ENCODE results near the gene TNK2.
A peak's percentile ranks its signal among the peaks of the same experiment; 100 is the strongest.
"Not testable (repeated sequence)": the region's sequence is repeated elsewhere in the genome, so short reads cannot be mapped to it uniquely, and the experiment has no call there.

Gene TNK2

GRCh38 chr3:195916291-195916690 is 7.9 kb upstream of the TNK2 start:
- DNase-seq: no peak

- DNase-seq: no peak
Measured at GRCh38 chr3:195914648-195915473, 6.5 kb upstream of the TNK2 start.

GRCh38 chr3:195914146-195914545 is 5.8 kb upstream of the TNK2 start:
- not testable (repeated sequence) for DNase-seq

DNA sequence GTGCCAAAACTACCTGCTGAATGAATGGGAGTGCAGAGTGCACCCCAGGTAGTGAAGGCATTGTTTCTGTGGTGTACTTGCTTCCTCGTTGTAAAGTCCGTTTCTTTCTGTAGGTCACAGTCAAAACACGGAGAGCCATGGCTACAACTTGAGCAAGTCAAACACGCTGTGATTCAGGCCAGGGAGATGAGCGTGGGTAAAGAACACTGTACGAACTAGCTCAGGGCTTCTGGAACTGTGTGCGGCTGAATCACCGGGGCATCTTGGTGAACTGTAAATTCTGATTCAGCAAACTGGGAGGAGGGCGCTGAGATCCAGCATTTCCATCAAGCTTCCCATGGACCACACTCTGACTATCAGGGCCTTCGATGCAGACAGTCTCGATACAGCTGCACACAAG is 5.0 kb upstream of the TNK2 start:
- no peak for DNase-seq

- DNase-seq: no peak
Measured at GRCh38 chr3:195911946-195912270, 3.6 kb upstream of the TNK2 start.

GRCh38 chr3:195911041-195911945 is 2.9 kb upstream of the TNK2 start:
- no peak for DNase-seq

DNA sequence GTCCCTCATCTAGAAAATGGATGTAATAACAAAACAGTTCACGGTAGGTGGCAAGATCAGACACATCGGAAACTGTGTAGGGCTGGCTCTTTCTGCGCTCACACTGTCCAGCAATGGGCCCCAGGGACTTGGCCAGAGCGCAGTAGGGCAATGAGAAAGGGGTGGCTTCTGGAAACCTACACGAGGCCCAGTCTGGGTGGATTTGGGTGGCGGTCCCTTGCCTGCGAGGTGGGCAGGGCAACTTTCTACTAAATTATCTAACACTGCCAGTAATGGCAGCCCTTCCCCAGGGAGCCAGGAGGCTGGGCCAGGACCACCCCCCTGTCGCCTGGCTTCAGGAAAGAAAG is 2.1 kb upstream of the TNK2 start:
- DNase-seq: no peak

GRCh38 chr3:195909644-195910498 is 1.5 kb upstream of the TNK2 start:
- peak; percentile 52 for DNase-seq

DNA sequence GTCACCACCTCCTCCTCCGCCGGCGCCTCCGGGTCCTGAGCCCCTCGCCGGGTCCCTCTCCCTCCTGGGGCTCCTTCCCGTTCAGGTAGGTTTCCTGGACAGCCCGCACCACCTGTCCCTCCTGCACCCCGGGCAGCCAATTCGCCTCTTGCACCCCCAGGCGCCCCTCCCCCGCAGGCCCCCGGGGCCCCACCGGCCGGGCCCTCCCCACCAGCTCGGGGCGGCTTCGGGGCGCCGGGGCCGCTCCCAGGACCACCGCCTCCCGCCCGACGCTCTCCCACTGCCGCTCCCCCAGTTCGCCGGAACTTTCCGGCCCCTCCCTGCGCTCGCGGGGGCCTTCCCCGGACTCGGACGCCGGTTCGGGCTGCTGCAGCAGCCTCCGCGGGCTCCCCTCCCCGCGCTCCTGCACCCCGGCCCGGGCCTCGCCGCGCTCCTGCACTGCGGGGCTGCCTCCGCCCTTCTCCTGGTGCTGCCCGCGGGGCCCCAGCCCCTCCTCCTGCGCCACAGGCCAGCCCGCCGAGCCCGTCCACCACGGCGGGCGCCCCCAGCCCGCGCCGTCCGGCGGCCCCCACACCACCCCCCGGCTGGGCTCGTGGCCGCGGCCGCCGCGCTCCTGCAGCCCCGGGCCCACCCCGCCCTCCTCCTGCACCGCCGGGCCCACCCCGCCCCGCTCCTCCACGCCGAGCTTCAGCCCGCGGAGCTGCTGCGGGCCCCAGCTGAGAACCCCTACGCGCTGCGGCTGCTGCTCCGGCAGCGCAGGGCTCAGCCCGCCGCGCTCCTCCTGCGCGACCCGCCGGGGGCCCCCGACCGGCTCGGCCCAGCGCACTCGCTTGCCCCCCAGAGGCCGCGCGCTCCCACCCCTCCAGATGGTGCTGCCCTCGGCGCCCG is 587 bp upstream of the TNK2 start:
- DNase-seq: no peak

GRCh38 chr3:195907684-195907933 is 742 bp downstream of the TNK2 start:
- no peak for DNase-seq

DNA sequence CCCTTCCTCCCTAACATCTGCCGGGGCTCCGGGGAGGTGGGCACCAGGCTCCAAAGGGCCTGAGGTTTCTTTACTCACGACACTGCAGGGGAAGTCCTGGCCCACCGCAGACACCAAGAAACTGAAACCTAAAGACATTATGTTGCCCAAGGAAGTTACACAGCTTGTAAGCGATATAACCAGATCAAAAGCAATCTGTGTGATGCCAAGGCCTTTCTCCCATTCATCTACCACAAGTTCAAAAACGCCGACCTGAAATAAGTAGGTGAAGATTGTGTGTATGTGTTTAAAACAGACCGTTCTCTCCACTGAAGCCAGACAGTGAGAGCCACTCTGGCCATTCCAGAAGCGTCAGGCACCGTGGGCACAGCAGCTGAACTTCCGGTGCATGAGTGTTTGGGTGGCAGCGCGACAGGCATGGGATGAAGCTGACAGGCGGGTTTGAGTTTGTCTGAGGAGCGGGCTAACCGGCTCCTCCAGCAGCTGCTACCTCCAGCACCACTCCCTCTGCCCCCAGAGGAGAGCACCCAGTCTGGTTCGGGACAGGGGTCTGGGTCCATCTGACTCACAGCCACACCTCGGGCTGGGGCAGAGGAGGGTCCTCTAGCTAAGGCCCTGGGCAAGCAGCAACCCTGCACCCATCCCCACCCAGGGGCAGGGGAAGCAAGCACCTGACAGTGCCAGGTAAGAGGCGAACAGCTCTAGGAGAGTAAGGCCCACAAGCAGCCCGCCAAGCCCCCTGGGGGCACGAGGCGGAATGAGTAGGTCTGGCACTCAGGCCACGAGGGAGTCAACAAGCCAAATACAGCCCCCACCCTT is 1.3 kb downstream of the TNK2 start:
- DNase-seq: peak; percentile 79

DNA sequence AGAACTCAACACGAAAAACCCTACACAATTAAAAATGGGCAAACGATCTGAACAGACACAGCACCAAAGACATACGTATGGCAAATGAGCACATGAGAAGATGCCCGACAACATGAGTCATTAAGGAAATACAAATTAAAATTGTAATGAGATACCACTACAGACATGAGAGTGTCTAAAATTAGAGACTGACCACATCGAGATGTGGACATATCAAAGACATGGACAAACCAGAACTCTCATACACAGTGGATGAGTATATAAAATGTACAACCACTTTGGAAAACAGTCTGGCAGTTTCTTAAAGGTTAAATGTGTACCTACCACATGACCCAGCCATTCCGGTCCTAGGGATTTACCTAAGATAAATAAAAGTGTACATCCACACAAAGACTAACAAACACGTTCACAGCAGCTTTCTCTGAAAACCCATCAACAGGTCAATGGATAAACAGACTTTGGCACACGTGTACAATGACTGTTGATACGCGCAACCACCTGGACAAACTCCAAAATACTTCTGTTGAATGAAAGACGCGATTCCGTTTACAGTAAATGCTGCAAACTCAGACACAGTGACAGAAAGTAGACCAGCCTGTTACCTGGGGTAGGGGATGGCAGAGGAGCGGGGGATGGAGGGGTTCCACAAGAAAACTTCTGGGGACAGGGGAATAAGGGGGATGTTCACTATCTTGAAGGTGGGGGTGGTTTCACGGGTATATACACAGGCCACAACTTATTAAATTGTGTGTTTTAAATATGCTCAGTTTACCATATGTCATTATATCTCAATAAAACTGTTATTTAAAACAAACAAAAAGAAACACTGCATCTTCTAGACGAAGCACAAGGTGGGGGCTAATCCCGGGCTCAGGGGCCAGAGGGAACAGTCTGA is 2.1 kb downstream of the TNK2 start:
- peak; percentile 10 for DNase-seq

DNA sequence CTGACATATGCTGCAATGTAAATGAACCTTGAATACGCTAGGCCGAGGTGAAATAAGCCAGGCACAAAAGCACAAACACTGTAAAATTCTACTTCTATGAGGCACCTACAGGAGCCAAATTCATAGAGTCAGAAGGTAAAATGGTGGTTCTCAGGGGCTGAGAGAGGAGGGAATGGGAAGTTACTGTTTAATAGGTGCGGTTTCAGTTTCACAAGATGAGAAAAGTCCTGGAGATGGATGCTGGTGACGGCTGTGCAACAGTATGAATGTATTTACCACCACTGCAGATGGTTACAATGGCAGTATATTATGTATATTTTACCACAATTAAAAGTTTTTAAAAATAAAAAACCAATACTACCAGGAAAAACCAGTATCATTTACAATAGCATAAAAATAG is 4.0 kb downstream of the TNK2 start:
- peak; percentile 24 for DNase-seq

DNA sequence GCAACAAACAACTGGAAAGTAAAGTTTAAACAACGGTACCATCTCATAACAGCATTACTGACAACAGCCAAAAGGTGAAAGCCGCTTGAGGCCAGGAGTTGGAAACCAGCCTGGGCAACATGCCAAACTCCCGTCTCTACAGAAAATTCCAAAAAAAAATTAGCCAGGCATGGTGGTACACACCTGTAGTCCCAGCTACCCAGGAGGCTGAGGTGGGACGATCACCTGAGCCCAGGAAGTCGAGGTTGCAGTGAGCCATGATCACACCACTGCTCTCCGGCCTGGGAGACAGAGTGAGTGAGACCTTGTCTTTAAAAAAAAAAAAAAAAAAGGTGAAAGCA is 4.4 kb downstream of the TNK2 start:
- no peak for DNase-seq

DNA sequence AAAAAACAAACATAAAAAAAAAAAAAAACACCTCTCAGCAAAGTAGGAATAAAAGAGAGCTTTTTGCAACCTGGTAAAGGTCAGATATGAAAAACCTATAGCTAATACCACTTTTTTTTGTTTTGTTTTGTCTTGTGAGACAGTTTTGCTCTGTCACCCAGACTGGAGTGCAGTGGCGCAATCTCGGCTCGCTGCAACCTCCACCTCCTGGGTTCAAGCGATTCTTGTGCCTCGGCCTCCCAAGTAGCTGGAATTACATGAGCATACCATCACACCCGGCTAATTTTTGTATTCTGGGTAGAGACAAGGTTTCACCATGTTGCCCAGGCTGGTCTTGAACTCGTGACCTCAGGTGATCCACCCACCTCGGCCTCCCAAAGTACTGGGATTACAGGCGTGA is 5.7 kb downstream of the TNK2 start:
- DNase-seq: not testable (repeated sequence)

GRCh38 chr3:195901836-195902585 is 6.3 kb downstream of the TNK2 start:
- DNase-seq: not testable (repeated sequence)

DNA sequence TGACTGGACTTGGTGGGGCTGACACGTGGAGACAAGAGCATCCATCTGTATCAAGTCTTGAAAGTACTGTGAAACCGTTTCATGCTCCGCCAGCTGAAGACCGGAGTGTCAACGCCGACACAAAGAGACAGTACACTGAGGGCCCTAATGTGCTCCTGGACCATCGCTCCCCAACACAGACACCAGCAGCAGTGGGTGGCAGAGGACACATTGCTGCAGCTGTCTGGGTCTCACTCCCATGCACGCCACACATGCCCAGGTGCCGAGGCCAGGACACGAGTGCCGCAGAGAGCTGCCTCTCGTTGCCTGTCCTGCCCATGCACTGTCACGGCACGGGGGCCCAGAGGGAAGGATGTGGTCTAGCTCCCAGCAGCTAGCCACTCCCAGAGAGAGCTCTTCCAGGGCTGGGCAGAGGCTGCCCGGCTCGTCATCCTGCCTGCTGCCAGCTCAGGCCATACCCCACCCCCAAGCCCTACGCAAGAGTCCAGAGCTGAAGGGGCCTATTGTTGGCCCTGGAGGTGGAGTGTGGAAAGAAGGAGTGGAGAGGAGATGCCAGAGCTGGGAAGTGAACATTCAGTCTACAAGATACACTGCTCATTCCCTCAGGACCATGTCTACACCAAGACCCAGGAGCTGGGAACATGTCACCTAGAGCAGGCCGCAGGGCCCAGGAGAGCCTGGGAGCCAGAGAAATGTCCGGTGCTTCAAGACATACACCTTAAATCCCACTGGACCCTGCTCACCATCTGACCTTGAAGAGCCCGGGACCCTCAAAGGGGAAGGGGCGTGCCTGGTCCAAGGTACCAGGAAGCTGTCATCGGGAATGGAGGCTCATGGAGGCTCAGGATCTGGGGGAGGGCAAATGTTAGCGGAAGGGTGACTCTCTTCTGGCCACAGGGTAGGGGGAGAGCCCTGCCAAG is 7.7 kb downstream of the TNK2 start:
- DNase-seq: peak; percentile 69

DNA sequence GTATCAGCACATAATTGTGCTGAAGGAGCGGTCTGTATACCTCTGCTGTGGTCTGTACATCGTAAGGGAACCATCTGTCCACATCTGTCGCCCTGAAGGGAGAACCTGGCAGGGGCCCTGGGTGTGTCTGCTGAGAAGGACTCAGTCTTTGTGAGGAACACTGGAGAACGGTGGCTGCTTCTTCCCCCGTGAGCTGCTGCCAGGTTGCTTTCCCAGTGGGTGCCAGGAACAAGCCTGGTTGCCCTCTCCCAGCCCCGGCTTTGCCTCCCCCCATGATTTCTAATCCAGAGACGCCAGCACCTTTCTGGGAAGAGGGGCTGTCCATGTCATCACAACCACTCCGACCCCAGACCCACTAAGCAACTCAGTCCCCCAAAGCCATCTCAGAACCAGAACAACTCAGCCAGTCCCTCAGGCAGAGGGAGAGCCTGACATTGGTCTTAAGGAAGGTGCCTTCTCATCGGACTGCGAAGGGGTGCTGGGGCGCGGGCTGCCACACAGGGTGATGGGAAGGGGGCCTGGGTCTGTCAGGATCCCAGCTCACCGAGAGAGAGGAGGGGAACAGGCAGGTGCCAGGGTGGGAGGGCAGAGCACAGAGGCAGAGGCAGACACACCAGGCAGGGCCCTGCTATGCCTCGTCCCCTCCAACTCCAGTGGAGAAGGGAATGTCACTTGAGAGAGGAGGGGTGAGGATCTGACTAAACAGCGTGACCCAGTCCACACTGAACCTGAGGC is 8.5 kb downstream of the TNK2 start:
- no peak for DNase-seq

All from MV-4-11 (cell line).